ENCODE data around the gene CTRB1. TPM values are rescaled to one million over a fixed set of nuclear protein-coding genes. Genes with fewer than 3 reads are reported as not detected.
"Not testable (repeated sequence)": the region's sequence is repeated elsewhere in the genome, so short reads cannot be mapped to it uniquely, and the experiment has no call there.

The CTRB1 gene
- total RNA-seq, 4 donors from 2014 or later: not detected

GRCh38 chr16:75222271-75222783 lies 3.5 kb downstream of the CTRB1 start:
- H3K9me3 ChIP-seq: no peaks in the 10 kb centered on the region
- intact Hi-C loops (cut with DNase I): no loop called here
- no peak for DNase-seq
- TF ChIP-seq, protein P1, sequence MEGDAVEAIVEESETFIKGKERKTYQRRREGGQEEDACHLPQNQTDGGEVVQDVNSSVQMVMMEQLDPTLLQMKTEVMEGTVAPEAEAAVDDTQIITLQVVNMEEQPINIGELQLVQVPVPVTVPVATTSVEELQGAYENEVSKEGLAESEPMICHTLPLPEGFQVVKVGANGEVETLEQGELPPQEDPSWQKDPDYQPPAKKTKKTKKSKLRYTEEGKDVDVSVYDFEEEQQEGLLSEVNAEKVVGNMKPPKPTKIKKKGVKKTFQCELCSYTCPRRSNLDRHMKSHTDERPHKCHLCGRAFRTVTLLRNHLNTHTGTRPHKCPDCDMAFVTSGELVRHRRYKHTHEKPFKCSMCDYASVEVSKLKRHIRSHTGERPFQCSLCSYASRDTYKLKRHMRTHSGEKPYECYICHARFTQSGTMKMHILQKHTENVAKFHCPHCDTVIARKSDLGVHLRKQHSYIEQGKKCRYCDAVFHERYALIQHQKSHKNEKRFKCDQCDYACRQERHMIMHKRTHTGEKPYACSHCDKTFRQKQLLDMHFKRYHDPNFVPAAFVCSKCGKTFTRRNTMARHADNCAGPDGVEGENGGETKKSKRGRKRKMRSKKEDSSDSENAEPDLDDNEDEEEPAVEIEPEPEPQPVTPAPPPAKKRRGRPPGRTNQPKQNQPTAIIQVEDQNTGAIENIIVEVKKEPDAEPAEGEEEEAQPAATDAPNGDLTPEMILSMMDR (IDR thresholded peaks at IDR 0.05): no peak
- TF ChIP-seq POLR2A (IDR thresholded peaks at IDR 0.05): no peak
- H3K36me3 ChIP-seq: no peaks in the 10 kb centered on the region
- no peak overlapping the region for H3K27ac ChIP-seq
- H3K4me1 ChIP-seq: no peaks in the 10 kb centered on the region
- H3K4me3 ChIP-seq: no peak overlapping the region
- peaks cover 0 to 32% (median 0%) of the 10 kb centered on the region in 4 donors for H3K27me3 ChIP-seq
- 60 to 65% methylated on average over 4 to 6 of the region's 16 CpGs for WGBS, 2 donors

- H3K27me3 ChIP-seq: peaks cover 0 to 32% (median 0%) of the 10 kb centered on the region in 4 donors
- H3K9me3 ChIP-seq; H3K4me3 ChIP-seq; intact Hi-C loops (cut with DNase I); DNase-seq; H3K36me3 ChIP-seq; H3K4me1 ChIP-seq; H3K27ac ChIP-seq: not testable (repeated sequence)
- 84% methylated on average over 8 of the region's 20 CpGs; no CpG with 5 or more reads in 1 of the 2 donors for WGBS, 2 donors
Measured at GRCh38 chr16:75223129-75223528, 4.3 kb downstream of the CTRB1 start.

DNA sequence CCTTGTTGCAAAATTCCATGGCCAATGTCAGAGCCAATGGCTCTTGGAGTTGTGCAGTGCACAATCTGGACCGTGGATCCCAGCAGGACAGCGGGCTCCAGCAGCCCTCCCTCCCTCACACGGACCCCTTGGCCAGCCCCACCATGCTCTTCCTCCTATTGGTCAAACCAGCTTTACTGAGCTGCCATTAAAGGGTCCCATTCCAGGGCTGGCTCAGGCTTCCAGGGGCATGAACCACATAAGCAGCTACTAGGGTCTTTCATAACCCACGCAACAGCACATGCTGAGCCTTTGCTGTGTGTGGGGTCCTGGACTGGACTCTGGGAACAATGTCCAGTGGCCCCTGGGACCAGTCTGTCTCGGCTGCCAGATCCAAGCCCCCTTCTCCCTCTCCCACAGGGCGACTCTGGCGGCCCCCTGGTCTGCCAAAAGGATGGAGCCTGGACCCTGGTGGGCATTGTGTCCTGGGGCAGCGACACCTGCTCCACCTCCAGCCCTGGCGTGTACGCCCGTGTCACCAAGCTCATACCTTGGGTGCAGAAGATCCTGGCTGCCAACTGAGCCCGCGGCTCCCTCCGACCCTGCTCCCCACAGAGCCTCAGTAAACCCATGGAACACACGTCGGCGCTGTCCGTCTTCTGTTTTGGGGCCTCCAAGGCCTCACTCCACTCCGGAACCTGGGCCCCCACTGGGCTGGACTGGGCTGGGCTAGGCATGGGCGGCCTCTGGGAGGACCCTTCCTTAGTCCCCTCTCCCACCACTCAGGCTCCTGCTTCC lies 5.7 kb downstream of the CTRB1 start:
- Histone ChIP-seq H3K4me3 (no peak overlapping the region), H3K9me3 (no peaks in the 10 kb centered on the region), H3K27ac (no peak overlapping the region), H3K27me3 (peaks cover 0 to 32% (median 0%) of the 10 kb centered on the region in 4 donors), H3K36me3 (peaks cover 10 to 21% (median 14%) of the 10 kb centered on the region in 3 donors), H3K4me1 (no peaks in the 10 kb centered on the region)
- TF ChIP-seq, protein P1 (IDR thresholded peaks at IDR 0.05): no peak
- TF ChIP-seq POLR2A (IDR thresholded peaks at IDR 0.05): no peak
- 73 to 80% methylated on average over 1 to 3 of the region's 20 CpGs for WGBS, 2 donors
- no peak for DNase-seq
- intact Hi-C loops (cut with DNase I): loop anchor here (1.0 kb wide), 1 partner anchor 18 kb away; no protein-coding TSS in a partner anchor

DNA sequence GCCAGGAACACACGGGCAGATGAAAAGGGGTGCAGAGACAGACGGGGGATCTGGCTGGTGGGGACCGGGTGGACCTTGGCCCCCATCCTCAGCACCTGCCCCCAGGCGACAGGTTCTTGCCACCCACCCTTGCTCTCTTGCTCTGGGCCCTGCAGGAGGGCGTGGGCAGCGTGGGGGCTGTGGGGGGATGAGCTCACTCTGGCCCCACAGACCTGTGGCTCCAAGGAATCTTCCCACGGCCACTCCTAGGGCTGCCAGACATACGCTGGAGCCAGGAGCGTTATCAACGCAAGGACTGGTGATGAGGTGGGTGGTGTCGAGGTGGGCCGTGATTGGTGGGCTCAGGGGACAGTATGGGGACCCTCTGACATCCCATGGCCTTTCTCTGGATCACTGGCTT lies 6.3 kb downstream of the CTRB1 start:
- Histone ChIP-seq H3K27ac (no peak overlapping the region), H3K36me3 (peaks cover 15 to 27% (median 16%) of the 10 kb centered on the region in 3 donors), H3K4me1 (no peaks in the 10 kb centered on the region), H3K4me3 (no peak overlapping the region), H3K27me3 (peaks cover 0 to 32% (median 0%) of the 10 kb centered on the region in 4 donors), H3K9me3 (no peaks in the 10 kb centered on the region)
- 42 to 47% methylated on average over 5 to 6 of the region's 12 CpGs for WGBS, 2 donors
- DNase-seq: no peak
- TF ChIP-seq, protein P1 (IDR thresholded peaks at IDR 0.05): no peak
- TF ChIP-seq POLR2A (IDR thresholded peaks at IDR 0.05): no peak
- intact Hi-C loops (cut with DNase I): no loop called here

DNA sequence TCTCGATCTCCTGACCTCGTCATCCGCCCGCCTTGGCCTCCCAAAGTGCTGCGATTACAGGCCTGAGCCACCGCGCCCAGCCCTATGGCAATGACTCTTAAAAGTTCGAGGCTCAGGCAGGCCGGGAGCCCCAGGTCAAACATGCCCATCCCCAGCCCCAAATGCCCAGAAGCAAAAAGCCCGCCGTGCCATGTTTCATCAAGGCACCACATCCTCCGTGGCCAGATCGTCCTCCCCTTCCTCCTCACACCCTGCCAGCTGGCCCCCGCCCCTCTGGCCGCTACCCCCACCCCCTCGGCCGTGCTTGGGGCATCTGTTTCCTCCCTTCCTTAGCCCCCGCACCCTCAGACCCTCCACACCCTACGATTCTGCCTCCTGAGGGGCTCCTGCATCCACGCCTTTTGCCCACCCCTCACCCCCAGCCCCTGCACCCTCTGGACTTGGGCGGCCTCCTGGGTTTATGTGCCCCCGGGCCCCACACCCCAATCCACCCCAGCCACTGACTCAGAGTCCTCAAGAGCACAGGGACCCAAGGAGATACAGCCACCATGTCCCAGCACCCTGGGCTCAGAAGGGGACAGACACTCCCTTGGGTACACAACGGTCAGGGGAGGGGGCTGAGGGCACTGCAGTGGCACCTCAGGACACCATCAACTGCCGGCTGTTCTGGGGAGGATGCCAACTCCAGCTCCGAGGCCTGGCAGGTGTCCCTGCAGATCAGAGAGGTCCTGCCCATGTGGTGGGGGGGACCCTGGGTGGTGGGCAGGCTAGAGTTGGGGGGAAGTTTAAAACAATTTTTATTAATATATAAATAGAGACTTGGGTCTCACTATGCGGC lies 7.1 kb downstream of the CTRB1 start:
- no peak for DNase-seq
- Histone ChIP-seq H3K36me3 (peaks cover 15 to 35% (median 17%) of the 10 kb centered on the region in 3 donors), H3K4me3 (no peak overlapping the region), H3K27ac (no peak overlapping the region), H3K4me1 (no peaks in the 10 kb centered on the region), H3K27me3 (peaks cover 0 to 32% (median 0%) of the 10 kb centered on the region in 4 donors), H3K9me3 (no peaks in the 10 kb centered on the region)
- TF ChIP-seq, protein P1 (IDR thresholded peaks at IDR 0.05): no peak
- TF ChIP-seq POLR2A (IDR thresholded peaks at IDR 0.05): no peak
- 45 to 60% methylated on average over 11 to 22 of the region's 26 CpGs for WGBS, 2 donors
- intact Hi-C loops (cut with DNase I): no loop called here
